GM21723 (cell line): Measurements from ENCODE around the gene SPRR3.

Experiments
- ATAC-seq: cut with Tn5 transposase; IDR thresholded peaks from one replicate; pipeline ENCODE4 v1.9.1; 2021; ENCODE audit warnings: mild to moderate bottlenecking, moderate library complexity; ENCODE audit not compliant: unreplicated experiment

The SPRR3 gene

GRCh38 chr1:153040950-153041631 is 39.5 kb downstream of the SPRR3 start, which contains the start of gene SPRR2D:
SPRR2D (minus strand) TSS chr1:153041120; CDS start chr1:153040346, 774 bp downstream.
- no peak for ATAC-seq

- ATAC-seq: no peak
These were observed 47.7 kb downstream of the SPRR3 start for GRCh38 chr1:153049211-153049610.
